ENCODE results near the gene PASD1. TPM values are rescaled to one million over a fixed set of nuclear protein-coding genes. Genes with fewer than 3 reads are reported as not detected.
A peak's percentile ranks its signal among the peaks of the same experiment; 100 is the strongest.

Gene PASD1
- polyA plus RNA-seq, 4 donors: not detected

GRCh38 chrX:151708821-151709220 lies 145.3 kb downstream of the PASD1 start:
- FAIRE-seq (no peak), DNase-seq (no peak)
- WGBS, 3 donors: 81 to 94% (median 90%) methylated on average over 6 to 7 of the region's 7 CpGs
- no peaks in the 10 kb centered on the region for H3K9me3 ChIP-seq (ENCODE audit: control insufficient read depth in 2 of 2, insufficient read depth in 1 of 2, low read depth in 1 of 2, low read length in 1 of 2)
- H3K27me3 ChIP-seq (ENCODE audit: control insufficient read depth in 3 of 3, insufficient read depth in 3 of 3, low read length in 3 of 3): no peaks in the 10 kb centered on the region
- H3K27ac ChIP-seq (ENCODE audit: low read depth in 1 of 3, low read length in 2 of 3): no peak overlapping the region
- no peak overlapping the region for H3K4me3 ChIP-seq (ENCODE audit: low read depth in 1 of 3, low read length in 3 of 3)
- no peaks in the 10 kb centered on the region for H3K36me3 ChIP-seq (ENCODE audit: control insufficient read depth in 3 of 3, insufficient read depth in 2 of 3, low read depth in 1 of 3, low read length in 3 of 3)
- H3K4me1 ChIP-seq (ENCODE audit: control insufficient read depth in 3 of 3, insufficient read depth in 2 of 3, low read depth in 1 of 3, low read length in 2 of 3): no peaks in the 10 kb centered on the region

- 65 to 74% (median 73%) methylated on average over 2 of the region's 2 CpGs for WGBS, 3 donors
- H3K27ac ChIP-seq (ENCODE audit: low read depth in 1 of 3, low read length in 2 of 3): no peak overlapping the region
- DNase-seq: no peak
- H3K4me3 ChIP-seq (ENCODE audit: low read depth in 1 of 3, low read length in 3 of 3): no peak overlapping the region
- H3K27me3 ChIP-seq (ENCODE audit: control insufficient read depth in 3 of 3, insufficient read depth in 3 of 3, low read length in 3 of 3): no peaks in the 10 kb centered on the region
- H3K4me1 ChIP-seq (ENCODE audit: control insufficient read depth in 3 of 3, insufficient read depth in 2 of 3, low read depth in 1 of 3, low read length in 2 of 3): no peaks in the 10 kb centered on the region
- no peaks in the 10 kb centered on the region for H3K36me3 ChIP-seq (ENCODE audit: control insufficient read depth in 3 of 3, insufficient read depth in 2 of 3, low read depth in 1 of 3, low read length in 3 of 3)
- H3K9me3 ChIP-seq (ENCODE audit: control insufficient read depth in 2 of 2, insufficient read depth in 1 of 2, low read depth in 1 of 2, low read length in 1 of 2): no peaks in the 10 kb centered on the region
- FAIRE-seq: no peak
Measured at GRCh38 chrX:151710457-151710856, 147.0 kb downstream of the PASD1 start.

GRCh38 chrX:151711154-151711553 lies 147.7 kb downstream of the PASD1 start:
- Histone ChIP-seq H3K27me3 (ENCODE audit: control insufficient read depth in 3 of 3, insufficient read depth in 3 of 3, low read length in 3 of 3) (no peaks in the 10 kb centered on the region), H3K9me3 (ENCODE audit: control insufficient read depth in 2 of 2, insufficient read depth in 1 of 2, low read depth in 1 of 2, low read length in 1 of 2) (no peaks in the 10 kb centered on the region), H3K36me3 (ENCODE audit: control insufficient read depth in 3 of 3, insufficient read depth in 2 of 3, low read depth in 1 of 3, low read length in 3 of 3) (no peaks in the 10 kb centered on the region), H3K27ac (ENCODE audit: low read depth in 1 of 3, low read length in 2 of 3) (no peak overlapping the region), H3K4me1 (ENCODE audit: control insufficient read depth in 3 of 3, insufficient read depth in 2 of 3, low read depth in 1 of 3, low read length in 2 of 3) (no peaks in the 10 kb centered on the region), H3K4me3 (ENCODE audit: low read depth in 1 of 3, low read length in 3 of 3) (no peak overlapping the region)
- WGBS, 3 donors: 51 to 63% (median 57%) methylated on average over 4 to 5 of the region's 5 CpGs
- FAIRE-seq (no peak), DNase-seq (no peak)

GRCh38 chrX:151711787-151712186 lies 148.3 kb downstream of the PASD1 start:
- no peaks in the 10 kb centered on the region for H3K36me3 ChIP-seq (ENCODE audit: control insufficient read depth in 3 of 3, insufficient read depth in 2 of 3, low read depth in 1 of 3, low read length in 3 of 3)
- H3K27ac ChIP-seq (ENCODE audit: low read depth in 1 of 3, low read length in 2 of 3): peak overlapping the region in 1 of 3 donors; percentile 12
- WGBS, 3 donors: 9 to 25% (median 17%) methylated on average over 2 of the region's 2 CpGs
- no peaks in the 10 kb centered on the region for H3K9me3 ChIP-seq (ENCODE audit: control insufficient read depth in 2 of 2, insufficient read depth in 1 of 2, low read depth in 1 of 2, low read length in 1 of 2)
- DNase-seq: peak; percentile 0 to 18
- FAIRE-seq: no peak
- no peak overlapping the region for H3K4me3 ChIP-seq (ENCODE audit: low read depth in 1 of 3, low read length in 3 of 3)
- H3K27me3 ChIP-seq (ENCODE audit: control insufficient read depth in 3 of 3, insufficient read depth in 3 of 3, low read length in 3 of 3): no peaks in the 10 kb centered on the region
- no peaks in the 10 kb centered on the region for H3K4me1 ChIP-seq (ENCODE audit: control insufficient read depth in 3 of 3, insufficient read depth in 2 of 3, low read depth in 1 of 3, low read length in 2 of 3)

- WGBS, 3 donors: 52 to 56% (median 54%) methylated on average over 3 of the region's 3 CpGs
- Histone ChIP-seq H3K9me3 (ENCODE audit: control insufficient read depth in 2 of 2, insufficient read depth in 1 of 2, low read depth in 1 of 2, low read length in 1 of 2) (no peaks in the 10 kb centered on the region), H3K27ac (ENCODE audit: low read depth in 1 of 3, low read length in 2 of 3) (no peak overlapping the region), H3K27me3 (ENCODE audit: control insufficient read depth in 3 of 3, insufficient read depth in 3 of 3, low read length in 3 of 3) (no peaks in the 10 kb centered on the region), H3K36me3 (ENCODE audit: control insufficient read depth in 3 of 3, insufficient read depth in 2 of 3, low read depth in 1 of 3, low read length in 3 of 3) (no peaks in the 10 kb centered on the region), H3K4me3 (ENCODE audit: low read depth in 1 of 3, low read length in 3 of 3) (no peak overlapping the region), H3K4me1 (ENCODE audit: control insufficient read depth in 3 of 3, insufficient read depth in 2 of 3, low read depth in 1 of 3, low read length in 2 of 3) (no peaks in the 10 kb centered on the region)
- DNase-seq: no peak
- no peak for FAIRE-seq
Measured at GRCh38 chrX:151712253-151712652, 148.8 kb downstream of the PASD1 start.

- Histone ChIP-seq H3K27ac (ENCODE audit: low read depth in 1 of 3, low read length in 2 of 3) (no peak overlapping the region), H3K9me3 (ENCODE audit: control insufficient read depth in 2 of 2, insufficient read depth in 1 of 2, low read depth in 1 of 2, low read length in 1 of 2) (no peaks in the 10 kb centered on the region), H3K4me1 (ENCODE audit: control insufficient read depth in 3 of 3, insufficient read depth in 2 of 3, low read depth in 1 of 3, low read length in 2 of 3) (no peaks in the 10 kb centered on the region), H3K36me3 (ENCODE audit: control insufficient read depth in 3 of 3, insufficient read depth in 2 of 3, low read depth in 1 of 3, low read length in 3 of 3) (no peaks in the 10 kb centered on the region), H3K27me3 (ENCODE audit: control insufficient read depth in 3 of 3, insufficient read depth in 3 of 3, low read length in 3 of 3) (no peaks in the 10 kb centered on the region), H3K4me3 (ENCODE audit: low read depth in 1 of 3, low read length in 3 of 3) (no peak overlapping the region)
- WGBS, 3 donors: 30 to 63% (median 46%) methylated on average over 3 of the region's 3 CpGs
- DNase-seq: peak; percentile 3 to 12
- FAIRE-seq: no peak
Measured at GRCh38 chrX:151713849-151714248, 150.4 kb downstream of the PASD1 start.

- Histone ChIP-seq H3K4me3 (ENCODE audit: low read depth in 1 of 3, low read length in 3 of 3) (no peak overlapping the region), H3K4me1 (ENCODE audit: control insufficient read depth in 3 of 3, insufficient read depth in 2 of 3, low read depth in 1 of 3, low read length in 2 of 3) (no peaks in the 10 kb centered on the region), H3K9me3 (ENCODE audit: control insufficient read depth in 2 of 2, insufficient read depth in 1 of 2, low read depth in 1 of 2, low read length in 1 of 2) (no peaks in the 10 kb centered on the region), H3K36me3 (ENCODE audit: control insufficient read depth in 3 of 3, insufficient read depth in 2 of 3, low read depth in 1 of 3, low read length in 3 of 3) (no peaks in the 10 kb centered on the region), H3K27ac (ENCODE audit: low read depth in 1 of 3, low read length in 2 of 3) (no peak overlapping the region), H3K27me3 (ENCODE audit: control insufficient read depth in 3 of 3, insufficient read depth in 3 of 3, low read length in 3 of 3) (no peaks in the 10 kb centered on the region)
- WGBS, 3 donors: 59 to 67% (median 62%) methylated on average over 5 of the region's 5 CpGs
- DNase-seq (no peak), FAIRE-seq (no peak)
Measured at GRCh38 chrX:151714362-151714761, 150.9 kb downstream of the PASD1 start.

- FAIRE-seq (no peak), DNase-seq (no peak)
- no peaks in the 10 kb centered on the region for H3K27me3 ChIP-seq (ENCODE audit: control insufficient read depth in 3 of 3, insufficient read depth in 3 of 3, low read length in 3 of 3)
- H3K36me3 ChIP-seq (ENCODE audit: control insufficient read depth in 3 of 3, insufficient read depth in 2 of 3, low read depth in 1 of 3, low read length in 3 of 3): no peaks in the 10 kb centered on the region
- no peak within 1 kb of the TSS for H3K4me3 ChIP-seq (ENCODE audit: low read depth in 1 of 3, low read length in 3 of 3)
- WGBS, 3 donors: 66 to 82% (median 81%) methylated on average over 3 of the region's 3 CpGs
- no peaks in the 10 kb centered on the region for H3K4me1 ChIP-seq (ENCODE audit: control insufficient read depth in 3 of 3, insufficient read depth in 2 of 3, low read depth in 1 of 3, low read length in 2 of 3)
- no peaks in the 10 kb centered on the region for H3K9me3 ChIP-seq (ENCODE audit: control insufficient read depth in 2 of 2, insufficient read depth in 1 of 2, low read depth in 1 of 2, low read length in 1 of 2)
- H3K27ac ChIP-seq (ENCODE audit: low read depth in 1 of 3, low read length in 2 of 3): no peak within 1 kb of the TSS
Measured at GRCh38 chrX:151715752-151716151, 152.3 kb downstream of the PASD1 start, which contains the start of gene FATE1. TSS of gene FATE1 (plus strand) at chrX:151716035. CDS start at chrX:151716120, 85 bp downstream.

- Histone ChIP-seq H3K27ac (ENCODE audit: low read depth in 1 of 3, low read length in 2 of 3) (no peak overlapping the region), H3K4me1 (ENCODE audit: control insufficient read depth in 3 of 3, insufficient read depth in 2 of 3, low read depth in 1 of 3, low read length in 2 of 3) (no peaks in the 10 kb centered on the region), H3K27me3 (ENCODE audit: control insufficient read depth in 3 of 3, insufficient read depth in 3 of 3, low read length in 3 of 3) (no peaks in the 10 kb centered on the region), H3K9me3 (ENCODE audit: control insufficient read depth in 2 of 2, insufficient read depth in 1 of 2, low read depth in 1 of 2, low read length in 1 of 2) (no peaks in the 10 kb centered on the region), H3K36me3 (ENCODE audit: control insufficient read depth in 3 of 3, insufficient read depth in 2 of 3, low read depth in 1 of 3, low read length in 3 of 3) (no peaks in the 10 kb centered on the region), H3K4me3 (ENCODE audit: low read depth in 1 of 3, low read length in 3 of 3) (no peak overlapping the region)
- 42 to 53% (median 44%) methylated on average over 19 to 24 of the region's 24 CpGs for whole genome bisulfite sequencing, 3 donors
- DNase-seq (peak; percentile 15 to 46), FAIRE-seq (no peak)
Measured at GRCh38 chrX:151722241-151722846, 158.9 kb downstream of the PASD1 start.
